Measurements from ENCODE around the gene RFXANK.

DNA sequence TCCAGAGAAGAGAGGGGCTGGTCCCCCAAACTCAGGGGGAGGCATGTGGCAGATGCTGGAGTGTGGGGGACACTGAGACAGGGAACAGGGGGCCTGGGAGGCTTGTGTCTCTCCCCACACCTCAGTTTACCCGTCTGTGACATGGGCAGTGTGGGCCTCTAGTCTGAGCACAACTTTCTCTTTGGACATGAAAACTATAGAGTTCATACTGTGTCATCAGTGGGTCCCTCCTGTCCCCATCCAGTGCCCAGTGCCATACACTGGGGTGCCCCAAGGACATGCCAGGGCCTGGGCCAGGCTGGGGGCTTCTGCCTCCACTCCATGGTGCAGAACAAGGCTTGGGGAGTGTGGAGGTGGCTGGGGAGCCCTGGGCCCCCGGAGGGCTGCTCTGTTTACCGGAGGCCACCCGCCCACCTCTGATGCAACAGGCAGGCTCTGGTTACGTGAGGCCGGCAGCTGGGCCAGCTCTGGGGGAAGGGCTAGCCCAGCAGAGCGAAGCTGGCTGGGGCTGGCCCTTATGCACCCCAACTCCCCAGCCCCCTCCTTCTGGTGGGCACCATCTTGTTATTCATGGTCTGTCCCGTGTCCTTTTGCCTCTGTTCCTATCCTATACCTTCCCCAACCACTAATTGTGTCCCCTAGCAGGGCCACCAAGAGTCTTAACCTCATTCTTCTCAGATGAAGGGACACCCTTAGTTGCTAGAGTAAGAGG is 20.1 kb upstream of the RFXANK start:
- no peak for TF ChIP-seq GATA2 (IDR thresholded peaks at IDR 0.05; ENCODE audit: low read depth, low read length)
- no peak for TF ChIP-seq GATA3 (IDR thresholded peaks at IDR 0.05; ENCODE audit: low read depth, low read length)

All from SH-SY5Y (cell line).